HFFc6 (cell line): ENCODE measurements around the gene PPIB. TPM values are rescaled to one million over a fixed set of nuclear protein-coding genes. Genes with fewer than 3 reads are reported as not detected.

Source experiments
- DNase-seq: peaks from one replicate; pipeline ENCODE4 v3.0.0-alpha.2; 2018
- H3K27ac Mint-ChIP-seq: 2 replicates; pipeline ENCODE4 v1.8.0; 2020; ENCODE audit warnings: mild to moderate bottlenecking, mixed read lengths
- H3K27me3 Mint-ChIP-seq: 2 replicates; pipeline ENCODE4 v1.8.0; 2021; ENCODE audit warnings: mild to moderate bottlenecking, moderate library complexity, mixed read lengths; ENCODE audit not compliant: insufficient read depth
- H3K36me3 Mint-ChIP-seq: 2 replicates; pipeline ENCODE4 v1.8.0; 2021; ENCODE audit warnings: low read depth, mixed read lengths
- H3K4me1 Mint-ChIP-seq: 2 replicates; pipeline ENCODE4 v1.8.0; 2020; ENCODE audit warnings: low read depth, mixed read lengths
- H3K4me3 Mint-ChIP-seq: 2 replicates; pipeline ENCODE4 v1.8.0; 2020; ENCODE audit warnings: mild to moderate bottlenecking, moderate library complexity, mixed read lengths
- H3K9me3 Mint-ChIP-seq: 2 replicates; pipeline ENCODE4 v1.8.0; 2020; ENCODE audit warnings: mild to moderate bottlenecking, mixed read lengths
- total RNA-seq, 6 experiments: library from RNA; stranded (reverse); fragmentation: NEBNext Ultra II Directional; extraction: Animal tissue kit (Norgen Biotek cat#: 25700); gene quantifications; 2 replicates in 1 of 6; 3 replicates in 5 of 6; pipeline ENCODE4 v1.2.3, GENCODE V29; 2021
- TF ChIP-seq, protein P1 (sequence below): fragments of 200-600 bp; sonication (generic); IDR thresholded peaks from 2 replicates; pipeline ENCODE4 v1.5.0; 2021; ENCODE audit warnings: antibody characterized with exemption, mild to moderate bottlenecking

Gene PPIB
- total RNA-seq, 6 experiments from 2014 or later: 1,000 to 1,254 (median 1,048) TPM

DNA sequence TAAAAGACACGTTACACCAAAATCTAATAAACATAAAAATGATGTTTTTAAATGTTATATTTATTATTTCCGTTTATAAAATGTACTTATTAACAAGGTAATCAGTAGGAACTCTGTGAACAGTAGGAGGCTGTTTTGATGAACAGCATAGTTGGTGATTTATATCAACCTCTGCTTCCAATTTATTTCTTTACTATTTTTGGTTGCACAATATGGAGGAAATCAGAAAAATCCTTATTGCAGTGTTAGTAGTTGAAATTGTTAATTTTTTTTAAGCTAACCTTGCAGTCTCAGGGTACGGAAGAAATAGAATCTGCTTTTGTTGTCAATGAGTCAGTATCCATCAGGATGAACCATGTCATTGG is 16.3 kb downstream of the PPIB start:
- H3K4me3 Mint-ChIP-seq: no peak overlapping the region
- DNase-seq: no peak
- H3K27me3 Mint-ChIP-seq: peaks cover 4% of the 10 kb centered on the region
- H3K9me3 Mint-ChIP-seq: no peaks in the 10 kb centered on the region
- no peak overlapping the region for H3K27ac Mint-ChIP-seq
- TF ChIP-seq, protein P1, sequence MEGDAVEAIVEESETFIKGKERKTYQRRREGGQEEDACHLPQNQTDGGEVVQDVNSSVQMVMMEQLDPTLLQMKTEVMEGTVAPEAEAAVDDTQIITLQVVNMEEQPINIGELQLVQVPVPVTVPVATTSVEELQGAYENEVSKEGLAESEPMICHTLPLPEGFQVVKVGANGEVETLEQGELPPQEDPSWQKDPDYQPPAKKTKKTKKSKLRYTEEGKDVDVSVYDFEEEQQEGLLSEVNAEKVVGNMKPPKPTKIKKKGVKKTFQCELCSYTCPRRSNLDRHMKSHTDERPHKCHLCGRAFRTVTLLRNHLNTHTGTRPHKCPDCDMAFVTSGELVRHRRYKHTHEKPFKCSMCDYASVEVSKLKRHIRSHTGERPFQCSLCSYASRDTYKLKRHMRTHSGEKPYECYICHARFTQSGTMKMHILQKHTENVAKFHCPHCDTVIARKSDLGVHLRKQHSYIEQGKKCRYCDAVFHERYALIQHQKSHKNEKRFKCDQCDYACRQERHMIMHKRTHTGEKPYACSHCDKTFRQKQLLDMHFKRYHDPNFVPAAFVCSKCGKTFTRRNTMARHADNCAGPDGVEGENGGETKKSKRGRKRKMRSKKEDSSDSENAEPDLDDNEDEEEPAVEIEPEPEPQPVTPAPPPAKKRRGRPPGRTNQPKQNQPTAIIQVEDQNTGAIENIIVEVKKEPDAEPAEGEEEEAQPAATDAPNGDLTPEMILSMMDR: no peak
- peaks cover 6% of the 10 kb centered on the region for H3K4me1 Mint-ChIP-seq
- 0 out of 2 replicates have a peak, but pooled peaks cover under 1% of the 10 kb centered on the region for H3K36me3 Mint-ChIP-seq

DNA sequence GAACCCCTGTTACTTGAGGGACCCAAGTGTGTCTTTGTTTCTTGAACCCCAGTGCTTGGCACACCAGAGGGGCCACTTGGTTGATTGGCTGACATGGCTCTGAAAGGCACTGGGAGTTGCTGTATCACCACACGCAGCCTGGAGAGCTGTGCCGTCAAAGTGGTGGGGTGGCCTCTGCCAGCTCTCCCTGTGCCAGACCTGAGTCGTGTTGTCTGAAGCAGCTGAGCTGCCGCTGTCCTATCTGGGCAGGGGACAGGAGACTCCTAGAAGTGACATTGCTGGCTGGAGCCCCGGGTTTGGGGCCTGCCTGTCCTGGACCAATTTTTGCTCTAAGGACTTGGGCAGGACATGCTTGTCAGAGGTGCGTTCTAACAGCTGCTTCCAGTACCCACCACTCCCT is 16.8 kb downstream of the PPIB start:
- no peak for DNase-seq
- Mint-ChIP-seq H3K36me3 (0 out of 2 replicates have a peak, but pooled peaks cover 5% of the 10 kb centered on the region), H3K4me3 (no peak overlapping the region), H3K27ac (no peak overlapping the region), H3K9me3 (no peaks in the 10 kb centered on the region), H3K4me1 (peaks cover 5% of the 10 kb centered on the region), H3K27me3 (peaks cover 4% of the 10 kb centered on the region)
- TF ChIP-seq, protein P1: no peak

DNA sequence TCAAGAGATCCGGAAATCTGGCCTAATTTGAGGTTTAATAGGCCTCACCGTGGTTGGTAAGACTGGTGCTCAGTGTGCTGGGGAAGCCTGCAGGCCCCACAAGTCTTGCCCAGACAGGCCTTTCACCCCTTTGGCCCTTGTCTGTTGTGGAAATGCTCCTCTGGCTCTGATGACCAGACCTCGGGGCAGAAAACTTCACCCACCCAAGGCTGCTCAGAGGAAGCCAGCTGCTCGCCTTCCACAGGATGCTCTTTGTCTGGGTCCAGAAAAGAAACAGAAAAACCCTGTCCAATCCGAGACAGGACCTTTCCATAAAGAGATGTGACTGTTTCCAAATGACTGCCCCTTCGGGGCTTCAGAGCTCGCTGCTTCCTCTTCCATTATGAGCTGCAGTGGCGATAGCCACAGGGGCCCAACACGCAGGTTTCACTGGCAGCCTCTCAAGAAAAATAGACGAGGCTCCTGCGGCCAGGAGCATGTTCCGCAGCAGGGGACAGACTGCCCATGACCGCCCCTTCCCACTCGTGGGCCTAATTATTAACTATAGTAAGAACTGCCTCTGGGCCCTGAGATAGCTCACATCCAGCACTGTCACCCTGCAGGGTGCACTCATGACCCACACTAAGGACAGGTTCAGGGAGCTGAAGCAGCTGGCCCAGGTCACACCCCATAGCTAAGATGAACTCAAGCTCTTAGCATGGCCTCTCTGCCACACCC is 18.1 kb downstream of the PPIB start:
- peaks cover 4% of the 10 kb centered on the region for H3K27me3 Mint-ChIP-seq
- no peaks in the 10 kb centered on the region; the same call in 1 of the 2 replicates for H3K4me1 Mint-ChIP-seq
- H3K27ac Mint-ChIP-seq: no peak overlapping the region
- TF ChIP-seq, protein P1: no peak
- H3K9me3 Mint-ChIP-seq: no peaks in the 10 kb centered on the region
- DNase-seq: no peak
- 0 out of 2 replicates have a peak, but pooled peaks cover 8% of the 10 kb centered on the region for H3K36me3 Mint-ChIP-seq
- no peak overlapping the region for H3K4me3 Mint-ChIP-seq

DNA sequence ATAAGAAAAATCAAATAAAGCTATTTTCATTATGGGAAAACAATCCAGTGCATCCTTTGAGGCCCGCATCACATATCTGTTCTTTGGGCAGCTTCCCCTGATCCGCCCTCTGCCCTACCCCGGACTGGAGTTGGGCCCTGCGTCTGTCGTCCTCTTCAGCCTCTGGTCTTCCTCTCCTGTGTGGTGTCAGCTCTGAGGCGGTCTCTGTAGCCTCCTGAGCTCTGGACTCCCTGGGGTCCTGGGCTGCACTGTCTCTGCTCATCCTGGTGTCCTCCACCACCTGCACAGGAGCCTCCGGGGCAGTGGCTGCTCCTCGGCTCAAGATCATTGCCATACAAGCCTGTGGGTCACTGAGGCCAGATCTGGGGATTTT is 18.6 kb downstream of the PPIB start:
- Mint-ChIP-seq H3K27me3 (peaks cover 3% of the 10 kb centered on the region; the same call in 1 of the 2 replicates), H3K27ac (no peak overlapping the region), H3K4me1 (no peaks in the 10 kb centered on the region), H3K36me3 (0 out of 2 replicates have a peak, but pooled peaks cover 8% of the 10 kb centered on the region), H3K9me3 (no peaks in the 10 kb centered on the region), H3K4me3 (no peak overlapping the region)
- DNase-seq: no peak
- TF ChIP-seq, protein P1: no peak

DNA sequence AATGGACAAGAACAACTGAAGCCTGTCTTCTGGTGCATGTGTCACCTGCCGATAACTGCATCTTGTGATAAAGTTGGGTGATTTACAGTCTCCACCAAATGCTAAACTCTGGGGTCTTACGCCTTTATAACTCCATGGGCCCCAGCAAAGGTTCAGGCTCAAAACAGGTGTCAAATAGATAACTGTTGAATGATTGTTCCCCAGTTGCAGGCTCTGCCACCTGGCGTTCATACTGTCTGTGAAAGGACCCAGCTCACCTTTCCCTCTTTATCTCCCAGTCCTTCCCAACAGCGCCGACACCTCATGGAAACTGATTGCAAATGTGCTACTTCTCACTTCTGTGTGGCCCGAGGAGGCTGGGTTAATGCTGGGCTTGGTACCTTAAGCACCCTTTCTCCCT is 19.5 kb downstream of the PPIB start:
- no peak overlapping the region for H3K4me3 Mint-ChIP-seq
- no peaks in the 10 kb centered on the region for H3K4me1 Mint-ChIP-seq
- peaks cover 3% of the 10 kb centered on the region; the same call in 1 of the 2 replicates for H3K27me3 Mint-ChIP-seq
- no peak overlapping the region for H3K27ac Mint-ChIP-seq
- TF ChIP-seq, protein P1: no peak
- no peaks in the 10 kb centered on the region for H3K9me3 Mint-ChIP-seq
- 0 out of 2 replicates have a peak, but pooled peaks cover 8% of the 10 kb centered on the region for H3K36me3 Mint-ChIP-seq
- DNase-seq: no peak
